ENCODE data around the gene FCHSD2. TPM values are rescaled to one million over a fixed set of nuclear protein-coding genes. Genes with fewer than 3 reads are reported as not detected.
A peak's percentile ranks its signal among the peaks of the same experiment; 100 is the strongest.
"Not testable (repeated sequence)": the region's sequence is repeated elsewhere in the genome, so short reads cannot be mapped to it uniquely, and the experiment has no call there.

Gene FCHSD2
- total RNA-seq, 1 experiment from 2014 or later = 9.8 TPM

- H3K4me1 ChIP-seq = peaks cover 17% of the 10 kb centered on the region
- no peaks in the 10 kb centered on the region for H3K27me3 ChIP-seq
- peak overlapping the region; percentile 74 for H3K4me3 ChIP-seq
- peak overlapping the region; percentile 92; the same call in 1 of the 2 replicates for H3K27ac ChIP-seq
- no peaks in the 10 kb centered on the region for H3K9me3 ChIP-seq (replicated peaks)
- H3K36me3 ChIP-seq = no peaks in the 10 kb centered on the region
- peak; percentile 65 to 81 for DNase-seq
These were observed 329.0 kb downstream of the FCHSD2 start for GRCh38 chr11:72812967-72813739.

GRCh38 chr11:72812604-72812966, 329.5 kb downstream of the FCHSD2 start:
- H3K9me3 ChIP-seq (replicated peaks) = no peaks in the 10 kb centered on the region
- H3K27ac ChIP-seq = no peak overlapping the region
- H3K36me3 ChIP-seq = no peaks in the 10 kb centered on the region
- no peaks in the 10 kb centered on the region for H3K27me3 ChIP-seq
- H3K4me1 ChIP-seq = peaks cover 17% of the 10 kb centered on the region
- no peak for DNase-seq
- H3K4me3 ChIP-seq = peak overlapping the region; percentile 74

- not testable (repeated sequence) for H3K4me3 ChIP-seq; H3K9me3 ChIP-seq (replicated peaks); H3K27me3 ChIP-seq; DNase-seq; H3K36me3 ChIP-seq; H3K27ac ChIP-seq
- H3K4me1 ChIP-seq = peaks cover 17% of the 10 kb centered on the region
These were observed 330.4 kb downstream of the FCHSD2 start for GRCh38 chr11:72811686-72812085.

GRCh38 chr11:72808331-72808798, 333.8 kb downstream of the FCHSD2 start:
- H3K27me3 ChIP-seq = no peaks in the 10 kb centered on the region
- H3K4me1 ChIP-seq = peaks cover 4% of the 10 kb centered on the region; the same call in 1 of the 2 replicates
- H3K4me3 ChIP-seq = no peak overlapping the region
- no peak overlapping the region for H3K27ac ChIP-seq
- no peaks in the 10 kb centered on the region for H3K9me3 ChIP-seq (replicated peaks)
- no peak for DNase-seq
- H3K36me3 ChIP-seq = no peaks in the 10 kb centered on the region

- Histone ChIP-seq H3K27ac (no peak overlapping the region), H3K27me3 (no peaks in the 10 kb centered on the region), H3K4me1 (peaks cover 4% of the 10 kb centered on the region; the same call in 1 of the 2 replicates), H3K9me3 (replicated peaks) (no peaks in the 10 kb centered on the region), H3K36me3 (no peaks in the 10 kb centered on the region), H3K4me3 (no peak overlapping the region)
- DNase-seq = no peak
These were observed 334.3 kb downstream of the FCHSD2 start for GRCh38 chr11:72807792-72808191.

- DNase-seq = no peak
- Histone ChIP-seq H3K4me1 (no peaks in the 10 kb centered on the region), H3K4me3 (no peak overlapping the region), H3K27me3 (no peaks in the 10 kb centered on the region), H3K36me3 (no peaks in the 10 kb centered on the region), H3K27ac (no peak overlapping the region), H3K9me3 (replicated peaks) (no peaks in the 10 kb centered on the region)
These were observed 335.0 kb downstream of the FCHSD2 start for GRCh38 chr11:72807021-72807693.

- H3K27ac ChIP-seq = not testable (repeated sequence)
These were observed 335.7 kb downstream of the FCHSD2 start for GRCh38 chr11:72806378-72806777.

GRCh38 chr11:72805216-72805615, 336.9 kb downstream of the FCHSD2 start:
- no peak for DNase-seq
- H3K36me3 ChIP-seq = no peaks in the 10 kb centered on the region
- no peaks in the 10 kb centered on the region for H3K27me3 ChIP-seq
- H3K4me1 ChIP-seq = no peaks in the 10 kb centered on the region
- H3K9me3 ChIP-seq (replicated peaks) = no peaks in the 10 kb centered on the region
- H3K4me3 ChIP-seq = no peak overlapping the region
- H3K27ac ChIP-seq = no peak overlapping the region

More at GRCh38 chr11:72806378-72806777, 335.7 kb downstream of the FCHSD2 start:
- H3K9me3 ChIP-seq (replicated peaks); H3K4me3 ChIP-seq; DNase-seq; H3K27me3 ChIP-seq; H3K4me1 ChIP-seq; H3K36me3 ChIP-seq: not testable (repeated sequence)

GRCh38 chr11:72802822-72803221, 339.3 kb downstream of the FCHSD2 start:
- no peak for DNase-seq
- Histone ChIP-seq H3K4me3 (no peak overlapping the region), H3K4me1 (no peaks in the 10 kb centered on the region), H3K27ac (no peak overlapping the region), H3K9me3 (replicated peaks) (no peaks in the 10 kb centered on the region), H3K36me3 (no peaks in the 10 kb centered on the region), H3K27me3 (no peaks in the 10 kb centered on the region)

- H3K4me3 ChIP-seq = no peak overlapping the region
- no peak for DNase-seq
- no peaks in the 10 kb centered on the region for H3K36me3 ChIP-seq
- no peak overlapping the region for H3K27ac ChIP-seq
- no peaks in the 10 kb centered on the region for H3K27me3 ChIP-seq
- no peaks in the 10 kb centered on the region for H3K4me1 ChIP-seq
- no peaks in the 10 kb centered on the region for H3K9me3 ChIP-seq (replicated peaks)
These were observed 342.7 kb downstream of the FCHSD2 start for GRCh38 chr11:72799441-72799840.

- DNase-seq = no peak
- H3K4me1 ChIP-seq = no peaks in the 10 kb centered on the region
- H3K27me3 ChIP-seq = no peaks in the 10 kb centered on the region
- H3K36me3 ChIP-seq = no peaks in the 10 kb centered on the region
- H3K9me3 ChIP-seq (replicated peaks) = no peaks in the 10 kb centered on the region
- H3K4me3 ChIP-seq = no peak overlapping the region
- no peak overlapping the region for H3K27ac ChIP-seq
These were observed 343.8 kb downstream of the FCHSD2 start for GRCh38 chr11:72798361-72798760.

GRCh38 chr11:72793425-72794367, 348.4 kb downstream of the FCHSD2 start, which contains the start of gene STARD10:
Gene STARD10, minus strand, starts transcription at chr11:72794047. Its CDS starts 12,866 bp downstream, at chr11:72781181.
- Histone ChIP-seq H3K9me3 (replicated peaks) (no peaks in the 10 kb centered on the region), H3K4me1 (peaks cover 4% of the 10 kb centered on the region; the same call in 1 of the 2 replicates), H3K4me3 (peak within 1 kb of the TSS; percentile 69), H3K36me3 (no peaks in the 10 kb centered on the region), H3K27me3 (no peaks in the 10 kb centered on the region), H3K27ac (peak within 1 kb of the TSS; percentile 48)
- peak; percentile 93 to 97 for DNase-seq

- DNase-seq = no peak
- H3K4me3 ChIP-seq = peak overlapping the region; percentile 69
- peaks cover 4% of the 10 kb centered on the region; the same call in 1 of the 2 replicates for H3K4me1 ChIP-seq
These were observed 349.1 kb downstream of the FCHSD2 start for GRCh38 chr11:72793076-72793424.

GRCh38 chr11:72792437-72793021, 349.6 kb downstream of the FCHSD2 start:
- DNase-seq = no peak
- Histone ChIP-seq H3K4me1 (peaks cover 4% of the 10 kb centered on the region; the same call in 1 of the 2 replicates), H3K36me3 (no peaks in the 10 kb centered on the region), H3K27ac (no peak overlapping the region), H3K4me3 (no peak overlapping the region), H3K27me3 (no peaks in the 10 kb centered on the region), H3K9me3 (replicated peaks) (no peaks in the 10 kb centered on the region)

More at GRCh38 chr11:72793076-72793424, 349.1 kb downstream of the FCHSD2 start:
- H3K9me3 ChIP-seq (replicated peaks) = no peaks in the 10 kb centered on the region
- peak overlapping the region; percentile 48 for H3K27ac ChIP-seq
- no peaks in the 10 kb centered on the region for H3K27me3 ChIP-seq
- no peaks in the 10 kb centered on the region for H3K36me3 ChIP-seq
